OCI-LY7 (cell line): ENCODE measurements around the gene NBEAL1. TPM values are rescaled to one million over a fixed set of nuclear protein-coding genes. Genes with fewer than 3 reads are reported as not detected.
"Not testable (repeated sequence)": the region's sequence is repeated elsewhere in the genome, so short reads cannot be mapped to it uniquely, and the experiment has no call there.

Source experiments
- BruUV-seq: library from RNA; stranded (reverse); fragments of 400-500 nt; replicated peaks from 2 replicates; lab custom pipeline; 2021; lab: Mats Ljungman, UMichigan
- CTCF ChIA-PET: fragments of 300-600 bp; sonication (Branson Sonifier 250); formaldehyde crosslinking; loops from one replicate; lab custom pipeline; 2022; ENCODE audit warnings: antibody characterized with exemption; ENCODE audit not compliant: unreplicated experiment; lab: Charles Lee
- POLR2A ChIA-PET: fragments of 300-600 bp; sonication (Branson Sonifier 250); formaldehyde crosslinking; loops from one replicate; lab custom pipeline; 2022; ENCODE audit warnings: antibody characterized with exemption; lab: Charles Lee
- DNase-seq: peaks from one replicate; pipeline ENCODE4 v3.0.0-alpha.2; 2015; ENCODE audit warnings: low spot score
- H2AFZ ChIP-seq: fragments of 200-600 bp; sonication (generic), shearing (Covaris generic); 2 replicates; pipeline ENCODE4 v1.6.1; 2014; ENCODE audit warnings: mild to moderate bottlenecking, antibody characterized with exemption, low read length, moderate library complexity
- H3K27ac ChIP-seq: fragments of 200-600 bp; sonication (generic); 2 replicates; pipeline ENCODE4 v1.5.1; 2014; ENCODE audit warnings: mixed run types, low read depth, mild to moderate bottlenecking, moderate library complexity, low read length, inconsistent platforms; ENCODE audit not compliant: poor library complexity, severe bottlenecking
- H3K36me3 ChIP-seq: fragments of 200-600 bp; sonication (generic); 2 replicates; pipeline ENCODE4 v1.6.1; 2014; ENCODE audit warnings: mild to moderate bottlenecking, antibody characterized with exemption, low read length, moderate library complexity, mixed read lengths; ENCODE audit not compliant: insufficient read depth
- H3K4me1 ChIP-seq: fragments of 200-600 bp; sonication (generic); 2 replicates; pipeline ENCODE4 v1.5.1; 2014; ENCODE audit warnings: mild to moderate bottlenecking, low read length; ENCODE audit not compliant: insufficient read depth, poor library complexity, severe bottlenecking
- H3K4me2 ChIP-seq: fragments of 200-600 bp; sonication (generic); 2 replicates; pipeline ENCODE4 v1.6.1; 2014; ENCODE audit warnings: mild to moderate bottlenecking, low read length
- H3K4me3 ChIP-seq: fragments of 200-600 bp; sonication (generic); 2 replicates; pipeline ENCODE4 v1.5.1; 2014; ENCODE audit warnings: mild to moderate bottlenecking, low read depth, low read length; ENCODE audit not compliant: poor library complexity, severe bottlenecking
- H3K79me2 ChIP-seq: fragments of 200-600 bp; sonication (generic); 2 replicates; pipeline ENCODE4 v1.6.1; 2016; ENCODE audit warnings: low read depth, mild to moderate bottlenecking, low read length, moderate library complexity, mixed read lengths; ENCODE audit not compliant: insufficient read depth
- H3K9me2 ChIP-seq: fragments of 200-600 bp; sonication (generic); 2 replicates; pipeline ENCODE4 v1.6.1; 2016; ENCODE audit warnings: mild to moderate bottlenecking, low read length, mixed read lengths; ENCODE audit not compliant: insufficient read depth
- H3K9me3 ChIP-seq: fragments of 200-600 bp; sonication (generic); 2 replicates; pipeline ENCODE4 v1.6.1; 2014; ENCODE audit warnings: mild to moderate bottlenecking, mixed run types, low read length, mixed read lengths
- H4K20me1 ChIP-seq: fragments of 200-600 bp; sonication (generic); 2 replicates; pipeline ENCODE4 v1.6.1; 2014; ENCODE audit warnings: mild to moderate bottlenecking, antibody characterized with exemption, low read length, moderate library complexity, mixed read lengths; ENCODE audit not compliant: insufficient read depth
- CTCF ChIP-seq: fragments of 200-600 bp; sonication (generic); conservative IDR thresholded peaks from 2 replicates; pipeline ENCODE4 v1.5.1; 2014; ENCODE audit warnings: mild to moderate bottlenecking, antibody characterized with exemption, low read length, moderate library complexity, mixed read lengths
- EZH2phosphoT487 ChIP-seq: fragments of 200-600 bp; sonication (generic); IDR thresholded peaks from 2 replicates; pipeline ENCODE4 v1.6.1; 2018; ENCODE audit warnings: low read depth, borderline replicate concordance, mild to moderate bottlenecking, mixed run types, antibody characterized with exemption, low read length, moderate library complexity, mixed read lengths
- intact Hi-C: fragments of 100-400 bp; cut with micrococcal nuclease; formaldehyde crosslinking; loops from one replicate; pipeline ENCODE4 v1.10.0; 2022; ENCODE audit not compliant: unreplicated experiment
- total RNA-seq, 2 experiments: library from RNA; depleted of rRNA in 1 of 2; stranded (reverse); fragments of >200 nt in 1 of 2; shearing (Covaris generic) in 1 of 2; gene quantifications; 2 replicates each; pipeline ENCODE4 v1.2.3, GENCODE V29; 2014 to 2022

The NBEAL1 gene
- total RNA-seq, 2 experiments from 2014 or later = 5.9 to 10.4 TPM

- Histone ChIP-seq H3K36me3 (no peaks in the 10 kb centered on the region), H4K20me1 (no peaks in the 10 kb centered on the region), H3K4me1 (no peaks in the 10 kb centered on the region), H3K4me3 (no peak overlapping the region), H2AFZ (no peak overlapping the region), H3K9me2 (no peaks in the 10 kb centered on the region), H3K27ac (no peak overlapping the region), H3K4me2 (no peak overlapping the region), H3K9me3 (no peaks in the 10 kb centered on the region), H3K79me2 (no peaks in the 10 kb centered on the region)
- CTCF ChIA-PET = no interaction called here
- TF ChIP-seq EZH2phosphoT487 = no peak
- no peak for TF ChIP-seq CTCF
- intact Hi-C loops = no loop called here
- POLR2A ChIA-PET = no interaction called here
- no peak for DNase-seq
- no TSS peak for BruUV-seq
These were observed 128.7 kb downstream of the NBEAL1 start for GRCh38 chr2:203143391-203143790.

- Histone ChIP-seq H3K9me3 (no peaks in the 10 kb centered on the region; the same call in 1 of the 2 replicates), H3K36me3 (no peaks in the 10 kb centered on the region), H2AFZ (no peak overlapping the region), H3K9me2 (no peaks in the 10 kb centered on the region), H3K27ac (no peak overlapping the region), H3K4me1 (no peaks in the 10 kb centered on the region), H3K79me2 (no peaks in the 10 kb centered on the region), H3K4me3 (no peak overlapping the region), H3K4me2 (no peak overlapping the region), H4K20me1 (no peaks in the 10 kb centered on the region)
- no peak for DNase-seq
- BruUV-seq = no TSS peak
- CTCF ChIA-PET = no interaction called here
- POLR2A ChIA-PET = no interaction called here
- intact Hi-C loops = no loop called here
- no peak for TF ChIP-seq EZH2phosphoT487
- no peak for TF ChIP-seq CTCF
These were observed 134.5 kb downstream of the NBEAL1 start for GRCh38 chr2:203149194-203149593.

DNA sequence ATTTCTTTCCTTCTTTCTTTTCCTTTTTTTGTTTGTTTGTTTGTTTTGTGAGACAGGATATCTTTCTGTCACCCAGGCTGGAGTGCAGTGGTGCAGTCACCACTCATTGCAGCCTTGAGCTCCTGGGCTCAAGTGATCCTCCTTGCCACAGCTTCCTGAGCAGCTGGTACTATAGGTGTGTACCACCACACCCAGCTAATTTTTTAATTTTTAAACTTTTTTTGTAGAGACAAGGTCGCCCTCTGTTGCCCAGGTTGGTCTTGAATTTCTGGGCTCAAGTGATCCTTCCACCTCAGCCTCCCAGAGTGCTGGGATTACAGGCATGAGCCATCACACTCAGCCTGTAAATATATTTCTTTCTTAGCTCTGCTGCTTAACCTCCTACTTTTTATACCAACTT, 140.7 kb downstream of the NBEAL1 start:
- Histone ChIP-seq H3K4me2 (no peak overlapping the region), H3K4me3 (no peak overlapping the region), H3K4me1 (no peaks in the 10 kb centered on the region), H2AFZ (no peak overlapping the region), H3K9me3 (no peaks in the 10 kb centered on the region), H3K79me2 (no peaks in the 10 kb centered on the region), H4K20me1 (no peaks in the 10 kb centered on the region), H3K27ac (no peak overlapping the region), H3K9me2 (no peaks in the 10 kb centered on the region), H3K36me3 (no peaks in the 10 kb centered on the region)
- BruUV-seq = no TSS peak
- CTCF ChIA-PET = no interaction called here
- DNase-seq = peak; percentile 12
- intact Hi-C loops = loop anchor here (10.0 kb wide), 1 partner anchor 571 kb away; no protein-coding TSS in a partner anchor
- POLR2A ChIA-PET = interaction anchor here (0.7 kb wide), 3 partner anchors 47 to 516 kb away, joined by 4 to 6 read pairs (median 4); no protein-coding TSS in a partner anchor
- TF ChIP-seq CTCF = peak; percentile 57
- no peak for TF ChIP-seq EZH2phosphoT487

- H3K9me2 ChIP-seq, BruUV-seq, H3K4me3 ChIP-seq, H3K4me2 ChIP-seq, H2AFZ ChIP-seq, H3K4me1 ChIP-seq, DNase-seq, H4K20me1 ChIP-seq, H3K27ac ChIP-seq, H3K36me3 ChIP-seq, intact Hi-C loops, H3K79me2 ChIP-seq, H3K9me3 ChIP-seq: not testable (repeated sequence)
- CTCF ChIA-PET = interaction anchor here (0.6 kb wide), 1 partner anchor 820 kb away, joined by 3 read pairs; no protein-coding TSS in a partner anchor
- POLR2A ChIA-PET = interaction anchor here (0.6 to 0.9 kb wide), 3 partner anchors 10 to 144 kb away, joined by 3 to 11 read pairs (median 3); no protein-coding TSS in a partner anchor
These were observed 148.0 kb downstream of the NBEAL1 start for GRCh38 chr2:203162722-203163121.
